Measurements from ENCODE around the gene GABRA5.

GRCh38 chr15:26875476-26875850 is 8.6 kb downstream of the GABRA5 start:
- TF ChIP-seq POLR2A (IDR thresholded peaks at IDR 0.05; ENCODE audit: low read depth, low read length): no peak
- TF ChIP-seq ELK1 (IDR thresholded peaks at IDR 0.05; ENCODE audit: borderline replicate concordance, low read depth, low read length): no peak
- no peak for TF ChIP-seq CTCF (conservative IDR thresholded peaks at IDR 0.05; ENCODE audit: low read depth, low read length)
- no peak for TF ChIP-seq USF2 (IDR thresholded peaks at IDR 0.05; ENCODE audit: low read depth, low read length)
- TF ChIP-seq FOS (IDR thresholded peaks at IDR 0.05; ENCODE audit: low read depth, low read length): no peak
- TF ChIP-seq BHLHE40 (IDR thresholded peaks at IDR 0.05; ENCODE audit: low read depth, low read length): no peak
- no peak for TF ChIP-seq CEBPB (IDR thresholded peaks at IDR 0.05; ENCODE audit: low read depth, low read length)
- no peak for TF ChIP-seq NFE2L2 (IDR thresholded peaks at IDR 0.05; ENCODE audit: low read depth, low read length)
- TF ChIP-seq RAD21 (IDR thresholded peaks at IDR 0.05; ENCODE audit: low read length): no peak
- TF ChIP-seq RCOR1 (IDR thresholded peaks at IDR 0.05; ENCODE audit: insufficient replicate concordance, low read length): no peak

Measured in IMR-90 (cell line).